ENCODE data around the gene ELOA.

DNA sequence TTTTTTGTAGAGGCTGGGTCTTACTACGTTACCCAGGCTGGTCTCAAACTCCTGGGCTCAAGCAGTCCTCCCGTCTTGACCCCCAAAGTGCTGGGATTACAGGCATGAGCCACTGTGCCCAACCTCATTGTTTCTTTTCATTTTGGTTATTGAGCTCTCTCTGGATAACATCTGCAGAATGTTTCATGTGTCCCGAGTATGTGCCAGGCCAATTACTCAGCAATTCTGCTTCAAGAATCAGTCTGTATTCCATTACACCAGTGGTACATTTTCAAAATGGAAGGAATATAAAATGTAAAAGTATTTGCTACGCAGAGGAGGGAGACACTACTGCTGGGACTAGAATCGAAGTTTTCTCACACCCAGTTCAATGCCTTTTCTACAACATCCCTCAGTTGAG is 1.7 kb upstream of the ELOA start:
- TF ChIP-seq POLR2AphosphoS5 (IDR thresholded peaks at IDR 0.05; ENCODE audit: low read depth, low read length) (no peak), TAF1 (IDR thresholded peaks at IDR 0.05; ENCODE audit: borderline replicate concordance, low read depth, low read length) (no peak), POLR2A (IDR thresholded peaks at IDR 0.05; ENCODE audit: low read depth, low read length) (no peak)
